Endodermal cell (in vitro differentiated cells): Measurements from ENCODE around the gene AIF1. TPM values are rescaled to one million over a fixed set of nuclear protein-coding genes. Genes with fewer than 3 reads are reported as not detected.

Experiments used
- DNase-seq: peaks from one replicate; pipeline ENCODE4 v3.0.0-alpha.2; 2017
- H3K27ac ChIP-seq: 2 replicates; pipeline ENCODE4 v1.5.1; 2013; ENCODE audit warnings: mild to moderate bottlenecking, low read depth, low read length, moderate library complexity
- H3K27me3 ChIP-seq: 2 replicates; pipeline ENCODE4 v1.6.1; 2013; ENCODE audit warnings: mild to moderate bottlenecking, low read length, moderate library complexity; ENCODE audit not compliant: insufficient read depth, control insufficient read depth, poor library complexity, severe bottlenecking
- H3K36me3 ChIP-seq: 2 replicates; pipeline ENCODE4 v1.7.0; 2013; ENCODE audit warnings: mild to moderate bottlenecking, low read length, moderate library complexity; ENCODE audit not compliant: control insufficient read depth, insufficient read depth
- H3K4me1 ChIP-seq: one replicate; pipeline ENCODE4 v1.7.0; 2013; ENCODE audit warnings: low read length; ENCODE audit not compliant: control insufficient read depth, insufficient read depth
- H3K4me3 ChIP-seq: 2 replicates; pipeline ENCODE4 v1.5.1; 2013; ENCODE audit warnings: mild to moderate bottlenecking, low read length, moderate library complexity
- H3K9ac ChIP-seq: 2 replicates; pipeline ENCODE4 v1.6.1; 2013; ENCODE audit warnings: mild to moderate bottlenecking, low read length, moderate library complexity; ENCODE audit not compliant: poor library complexity, severe bottlenecking; ENCODE audit errors: extremely low read depth
- H3K9me3 ChIP-seq: 2 replicates; pipeline ENCODE4 v1.6.1; 2013; ENCODE audit warnings: mild to moderate bottlenecking, low read length, moderate library complexity; ENCODE audit not compliant: control insufficient read depth
- H3K27ac Mint-ChIP-seq: 2 replicates; pipeline ENCODE4 v1.8.0; 2020; ENCODE audit warnings: mixed read lengths
- H3K27me3 Mint-ChIP-seq: 2 replicates; pipeline ENCODE4 v1.8.0; 2021; ENCODE audit warnings: mild to moderate bottlenecking, mixed read lengths; ENCODE audit not compliant: insufficient read depth
- H3K36me3 Mint-ChIP-seq: 2 replicates; pipeline ENCODE4 v1.8.0; 2020; ENCODE audit warnings: low read depth, mixed read lengths
- H3K4me1 Mint-ChIP-seq: 2 replicates; pipeline ENCODE4 v1.8.0; 2020; ENCODE audit warnings: mixed read lengths
- H3K4me3 Mint-ChIP-seq: 2 replicates; pipeline ENCODE4 v1.8.0; 2020; ENCODE audit warnings: mild to moderate bottlenecking, moderate library complexity, mixed read lengths
- H3K9me3 Mint-ChIP-seq: 2 replicates; pipeline ENCODE4 v1.8.0; 2020; ENCODE audit warnings: mild to moderate bottlenecking, mixed read lengths
- WGBS, 2 experiments: methylation state at CpG; one replicate each; pipeline versions ENCODE4 v1.1.5 to v1.1.7; 2013; ENCODE audit warnings: missing lambda C conversion rate in 2 of 2, mixed read lengths in 1 of 2; ENCODE audit not compliant: insufficient coverage in 1 of 2, insufficient read length in 1 of 2; 5-methylcytosine and 5-hydroxymethylcytosine counted together
- total RNA-seq, 2 donors: library from RNA; stranded (reverse); fragmentation: NEBNext Ultra II Directional in 1 of 2; extraction: Animal tissue kit (Norgen Biotek cat#: 25700) in 1 of 2; gene quantifications; 2 replicates in 1 of 2; 3 replicates in 1 of 2; pipeline ENCODE4 v1.2.1, GENCODE V29; 2021
- TF ChIP-seq, protein P1 (sequence below): fragments of 200-600 bp; sonication (generic); conservative IDR thresholded peaks from 2 replicates; pipeline ENCODE4 v1.5.0; 2021; ENCODE audit warnings: antibody characterized with exemption, mild to moderate bottlenecking

Gene AIF1
- total RNA-seq, 2 donors from 2014 or later = 0.70 to 1.7 TPM

DNA sequence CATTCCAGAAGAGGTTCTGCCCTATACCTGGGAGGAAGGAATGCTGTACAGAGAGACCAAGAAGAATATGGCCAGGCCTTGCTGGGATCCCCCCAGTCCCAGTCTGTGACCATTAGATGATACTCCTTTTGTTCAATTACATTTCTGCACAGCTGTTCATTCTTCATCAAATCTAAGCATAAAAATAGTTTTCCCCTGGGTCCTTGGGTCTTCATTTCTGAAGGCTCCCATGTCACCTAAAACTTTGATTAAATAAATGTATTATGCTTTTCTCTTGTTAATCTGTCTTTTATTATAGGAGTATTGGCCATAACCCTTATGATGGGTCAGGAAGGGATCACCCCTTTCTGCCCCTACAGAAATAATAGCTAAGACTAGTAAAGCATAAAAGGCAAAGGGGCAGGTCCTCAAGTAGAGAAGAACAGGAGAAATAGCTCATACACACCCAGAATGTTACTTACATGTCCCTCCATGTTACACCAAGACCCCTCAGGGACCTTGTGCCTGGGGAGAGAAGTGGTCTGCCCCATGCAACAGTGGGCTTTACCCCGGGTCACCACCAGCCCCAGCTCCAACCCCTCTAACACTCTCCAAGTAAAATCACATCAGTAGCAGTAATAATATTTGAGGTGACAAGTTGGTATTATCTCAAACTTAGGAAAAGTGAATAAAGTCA, 45.0 kb upstream of the AIF1 start:
- no CpG with 5 or more reads among the region's 1 CpG for WGBS, 2 experiments
- Histone ChIP-seq H3K4me3 (no peak overlapping the region), H3K27ac (no peak overlapping the region), H3K9me3 (no peaks in the 10 kb centered on the region), H3K27me3 (no peaks in the 10 kb centered on the region), H3K9ac (no peak overlapping the region), H3K4me1 (peaks cover 6% of the 10 kb centered on the region), H3K36me3 (no peaks in the 10 kb centered on the region)
- DNase-seq = no peak
- H3K9me3 Mint-ChIP-seq = no peaks in the 10 kb centered on the region
- peaks cover 6% of the 10 kb centered on the region for H3K27me3 Mint-ChIP-seq
- no peak overlapping the region for H3K27ac Mint-ChIP-seq
- TF ChIP-seq, protein P1, sequence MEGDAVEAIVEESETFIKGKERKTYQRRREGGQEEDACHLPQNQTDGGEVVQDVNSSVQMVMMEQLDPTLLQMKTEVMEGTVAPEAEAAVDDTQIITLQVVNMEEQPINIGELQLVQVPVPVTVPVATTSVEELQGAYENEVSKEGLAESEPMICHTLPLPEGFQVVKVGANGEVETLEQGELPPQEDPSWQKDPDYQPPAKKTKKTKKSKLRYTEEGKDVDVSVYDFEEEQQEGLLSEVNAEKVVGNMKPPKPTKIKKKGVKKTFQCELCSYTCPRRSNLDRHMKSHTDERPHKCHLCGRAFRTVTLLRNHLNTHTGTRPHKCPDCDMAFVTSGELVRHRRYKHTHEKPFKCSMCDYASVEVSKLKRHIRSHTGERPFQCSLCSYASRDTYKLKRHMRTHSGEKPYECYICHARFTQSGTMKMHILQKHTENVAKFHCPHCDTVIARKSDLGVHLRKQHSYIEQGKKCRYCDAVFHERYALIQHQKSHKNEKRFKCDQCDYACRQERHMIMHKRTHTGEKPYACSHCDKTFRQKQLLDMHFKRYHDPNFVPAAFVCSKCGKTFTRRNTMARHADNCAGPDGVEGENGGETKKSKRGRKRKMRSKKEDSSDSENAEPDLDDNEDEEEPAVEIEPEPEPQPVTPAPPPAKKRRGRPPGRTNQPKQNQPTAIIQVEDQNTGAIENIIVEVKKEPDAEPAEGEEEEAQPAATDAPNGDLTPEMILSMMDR = no peak
- H3K36me3 Mint-ChIP-seq = no peaks in the 10 kb centered on the region
- no peak overlapping the region for H3K4me3 Mint-ChIP-seq
- H3K4me1 Mint-ChIP-seq = peaks cover 7% of the 10 kb centered on the region

- peaks cover 26% of the 10 kb centered on the region for H3K27me3 Mint-ChIP-seq
- no peak within 1 kb of the TSS for H3K9ac ChIP-seq
- H3K36me3 ChIP-seq = no peaks in the 10 kb centered on the region
- 93 to 97% methylated on average over 20 to 27 of the region's 27 CpGs for whole genome bisulfite sequencing, 2 experiments
- TF ChIP-seq, protein P1 = no peak
- no peak within 1 kb of the TSS for H3K27ac ChIP-seq
- H3K9me3 ChIP-seq = no peaks in the 10 kb centered on the region
- no peaks in the 10 kb centered on the region for H3K27me3 ChIP-seq
- H3K4me1 ChIP-seq = peaks cover 6% of the 10 kb centered on the region
- H3K4me3 ChIP-seq = no peak within 1 kb of the TSS
- H3K9me3 Mint-ChIP-seq = no peaks in the 10 kb centered on the region
- peaks cover 7% of the 10 kb centered on the region for H3K4me1 Mint-ChIP-seq
- H3K27ac Mint-ChIP-seq = no peak within 1 kb of the TSS
- H3K36me3 Mint-ChIP-seq = no peaks in the 10 kb centered on the region
- H3K4me3 Mint-ChIP-seq = no peak within 1 kb of the TSS
- no peak for DNase-seq
Measured at GRCh38 chr6:31572041-31572911, 42.8 kb upstream of the AIF1 start, which contains the start of gene LTA. LTA (plus strand) TSS chr6:31572289; CDS start chr6:31572743, 454 bp downstream.

GRCh38 chr6:31573239-31574105, 41.6 kb upstream of the AIF1 start:
- Mint-ChIP-seq H3K27ac (no peak overlapping the region), H3K36me3 (no peaks in the 10 kb centered on the region), H3K27me3 (peaks cover 28% of the 10 kb centered on the region), H3K4me3 (no peak overlapping the region), H3K9me3 (no peaks in the 10 kb centered on the region), H3K4me1 (peaks cover 7% of the 10 kb centered on the region)
- Histone ChIP-seq H3K4me3 (no peak overlapping the region), H3K36me3 (no peaks in the 10 kb centered on the region), H3K4me1 (peaks cover 6% of the 10 kb centered on the region), H3K9me3 (no peaks in the 10 kb centered on the region), H3K9ac (peak overlapping the region; percentile 11), H3K27ac (no peak overlapping the region), H3K27me3 (no peaks in the 10 kb centered on the region)
- TF ChIP-seq, protein P1 = no peak
- 72 to 87% methylated on average over 3 to 9 of the region's 9 CpGs for WGBS, 2 experiments
- no peak for DNase-seq
